ENCODE results near the gene CLSTN2. TPM values are rescaled to one million over a fixed set of nuclear protein-coding genes. Genes with fewer than 3 reads are reported as not detected.

CLSTN2 gene
- total and polyA plus RNA-seq, 2 of the 4 experiments (the other 2 are of a cell fraction) = under 0.01 to 0.07 TPM

- Histone ChIP-seq H3K4me2 (ENCODE audit: low read depth, low read length) (no peak overlapping the region), H2BK20ac (ENCODE audit: low read depth, low read length) (no peak overlapping the region), H3K14ac (replicated peaks; ENCODE audit: low read depth, low read length) (no peak overlapping the region), H3K9me3 (ENCODE audit: control insufficient read depth, insufficient read depth, low read length) (no peaks in the 10 kb centered on the region), H3K9me1 (ENCODE audit: insufficient read depth, low read length) (no peaks in the 10 kb centered on the region), H3K18ac (ENCODE audit: low read depth, low read length) (no peak overlapping the region), H3K27ac (ENCODE audit: insufficient read depth, low read length) (no peak overlapping the region), H3K36me3 (ENCODE audit: control insufficient read depth, insufficient read depth, low read length) (no peaks in the 10 kb centered on the region), H3K56ac (ENCODE audit: extremely low read depth, insufficient read depth, low read length) (no peak overlapping the region), H4K91ac (ENCODE audit: insufficient read depth, low read depth, low read length) (no peak overlapping the region), H3K4me3 (ENCODE audit: insufficient read depth, low read depth, low read length) (no peak overlapping the region), H2AK5ac (ENCODE audit: low read depth, low read length) (no peak overlapping the region), H2AFZ (replicated peaks; ENCODE audit: low read length, poor library complexity) (no peak overlapping the region), H2BK15ac (ENCODE audit: low read depth, low read length) (no peak overlapping the region), H3K23ac (ENCODE audit: low read depth, low read length) (no peak overlapping the region), H2AK9ac (replicated peaks; ENCODE audit: low read depth, low read length, poor library complexity) (no peak overlapping the region), H3K4me1 (ENCODE audit: control insufficient read depth, insufficient read depth, low read length) (no peaks in the 10 kb centered on the region), H4K20me1 (ENCODE audit: insufficient read depth, low read length) (no peaks in the 10 kb centered on the region), H3K4ac (ENCODE audit: low read depth, low read length) (no peak overlapping the region), H3K27me3 (ENCODE audit: control insufficient read depth, insufficient read depth, low read length) (no peaks in the 10 kb centered on the region), H3K79me1 (ENCODE audit: low read depth in 1 of 2, low read length in 2 of 2) (no peaks in the 10 kb centered on the region), H4K5ac (ENCODE audit: low read depth, low read length) (no peak overlapping the region), H2BK5ac (ENCODE audit: low read depth, low read length, poor library complexity, severe bottlenecking) (no peak overlapping the region), H4K8ac (ENCODE audit: low read depth in 2 of 2, low read length in 2 of 2) (no peak overlapping the region), H2BK120ac (ENCODE audit: low read depth, low read length) (no peak overlapping the region), H3K9ac (ENCODE audit: low read depth, low read length) (no peak overlapping the region)
- dilution Hi-C loops (cut with HindIII; ENCODE audit: low sequenced_read_pairs, unreplicated experiment) = no loop called here
- in situ Hi-C loops (cut with MboI; ENCODE audit: low sequenced_read_pairs) = no loop called here
- intact Hi-C loops (cut with micrococcal nuclease) = no loop called here
- no CpG with 5 or more reads among the region's 3 CpGs for WGBS, 2 experiments (ENCODE audit: extremely low coverage in 2 of 2, insufficient read length in 1 of 2)
- DNase-seq (no peak), ATAC-seq (ENCODE audit: low read depth) (no peak)
- POLR2A ChIA-PET (ENCODE audit: unreplicated experiment) = no interaction called here
- CTCF ChIA-PET = no interaction called here
- BruUV-seq (replicated peaks) = no TSS peak
- no peak for TF ChIP-seq MAZ (IDR thresholded peaks at IDR 0.05; ENCODE audit: borderline replicate concordance, low read depth, low read length)
- no peak for TF ChIP-seq RCOR1 (IDR thresholded peaks at IDR 0.05; ENCODE audit: insufficient replicate concordance, low read length)
- TF ChIP-seq MXI1 (IDR thresholded peaks at IDR 0.05; ENCODE audit: borderline replicate concordance, low read depth, low read length) = no peak
- no peak for TF ChIP-seq SMC3 (IDR thresholded peaks at IDR 0.05; ENCODE audit: low read depth, low read length)
- TF ChIP-seq CEBPB (IDR thresholded peaks at IDR 0.05; ENCODE audit: low read depth, low read length) = no peak
- no peak for TF ChIP-seq NFE2L2 (IDR thresholded peaks at IDR 0.05; ENCODE audit: low read depth, low read length)
- no peak for TF ChIP-seq USF2 (IDR thresholded peaks at IDR 0.05; ENCODE audit: low read depth, low read length)
- TF ChIP-seq BHLHE40 (IDR thresholded peaks at IDR 0.05; ENCODE audit: low read depth, low read length) = no peak
- no peak for TF ChIP-seq RAD21 (IDR thresholded peaks at IDR 0.05; ENCODE audit: low read length)
- no peak for TF ChIP-seq FOS (IDR thresholded peaks at IDR 0.05; ENCODE audit: low read depth, low read length)
- TF ChIP-seq MAFK (IDR thresholded peaks at IDR 0.05; ENCODE audit: low read depth, low read length) = no peak
- TF ChIP-seq ELK1 (IDR thresholded peaks at IDR 0.05; ENCODE audit: borderline replicate concordance, low read depth, low read length) = no peak
- no peak for TF ChIP-seq CHD1 (IDR thresholded peaks at IDR 0.05; ENCODE audit: low read depth, low read length)
These were observed 333.1 kb downstream of the CLSTN2 start for GRCh38 chr3:140268103-140268502.

All from IMR-90 (cell line).